Esophagus squamous epithelium (tissue), 4 donors: ENCODE data around the gene GTF2B.

Experiments used
- CTCF ChIP-seq, 6 experiments: fragments of 450-650 bp in 4 of 6; fragments of 200-600 bp in 2 of 6; sonication (generic) in 2 of 6; IDR thresholded peaks; one replicate each; pipeline ENCODE4 v1.5.1; 2016 to 2019; ENCODE audit warnings: antibody characterized with exemption in 6 of 6, mild to moderate bottlenecking in 4 of 6, moderate library complexity in 4 of 6
- POLR2A ChIP-seq, 4 donors: fragments of 450-650 bp; IDR thresholded peaks; one replicate each; pipeline ENCODE4 v1.6.1; 2017; ENCODE audit warnings: antibody characterized with exemption in 4 of 4, mild to moderate bottlenecking in 4 of 4, moderate library complexity in 3 of 4

DNA sequence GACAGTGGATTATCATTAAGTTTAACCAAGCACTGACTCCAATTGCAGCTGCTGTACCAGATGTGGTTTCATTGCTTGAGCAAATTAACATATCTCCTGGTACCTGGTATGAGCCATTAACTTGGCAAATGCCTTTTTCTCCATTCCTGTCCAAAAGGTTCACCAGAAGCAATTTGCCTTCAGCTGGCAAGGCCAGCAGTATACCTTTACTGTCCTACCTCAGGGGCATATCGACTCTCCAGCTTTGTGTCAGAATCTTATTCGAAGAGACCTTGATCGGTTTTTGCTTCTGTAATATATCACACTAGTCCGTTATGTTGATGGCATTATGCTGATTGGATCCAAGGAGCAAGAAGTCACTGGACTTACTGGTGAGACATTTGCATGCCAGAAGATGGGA, 9.5 kb upstream of the GTF2B start:
- TF ChIP-seq CTCF (IDR thresholded peaks at IDR 0.05) (no peak), POLR2A (IDR thresholded peaks at IDR 0.05) (no peak)
